Stimulated activated naive CD4-positive, alpha-beta T cell (primary cell): ENCODE data around the gene EHMT1.
"Not testable (repeated sequence)": the region's sequence is repeated elsewhere in the genome, so short reads cannot be mapped to it uniquely, and the experiment has no call there.

ENCODE experiments used
- DNase-seq, 6 experiments: peaks; one replicate each; lab custom pipeline; 2025; lab: John Stamatoyannopoulos, UW

The EHMT1 gene

GRCh38 chr9:137762414-137763061, 143.7 kb downstream of the EHMT1 start:
- DNase-seq: no peak

GRCh38 chr9:137763271-137763955, 144.6 kb downstream of the EHMT1 start:
- no peak for DNase-seq

GRCh38 chr9:137764171-137764671, 145.4 kb downstream of the EHMT1 start:
- DNase-seq: no peak

- DNase-seq: no peak
These were observed 146.2 kb downstream of the EHMT1 start for GRCh38 chr9:137764981-137765380.

GRCh38 chr9:137765536-137765935, 146.7 kb downstream of the EHMT1 start:
- DNase-seq: no peak

GRCh38 chr9:137771580-137771979, 152.8 kb downstream of the EHMT1 start:
- DNase-seq: no peak

GRCh38 chr9:137772281-137772873, 153.6 kb downstream of the EHMT1 start:
- DNase-seq: no peak

GRCh38 chr9:137774775-137775386, 156.1 kb downstream of the EHMT1 start:
- no peak for DNase-seq

- DNase-seq: no peak
These were observed 157.6 kb downstream of the EHMT1 start for GRCh38 chr9:137776306-137776995.

GRCh38 chr9:137777761-137778160, 159.0 kb downstream of the EHMT1 start:
- no peak for DNase-seq

GRCh38 chr9:137778336-137778735, 159.5 kb downstream of the EHMT1 start:
- no peak for DNase-seq

GRCh38 chr9:137778914-137779313, 160.1 kb downstream of the EHMT1 start:
- no peak for DNase-seq

- not testable (repeated sequence) for DNase-seq
These were observed 161.2 kb downstream of the EHMT1 start for GRCh38 chr9:137780031-137780430.

- no peak for DNase-seq
These were observed 163.2 kb downstream of the EHMT1 start for GRCh38 chr9:137781906-137782585.

GRCh38 chr9:137783521-137783920, 164.7 kb downstream of the EHMT1 start:
- DNase-seq: no peak

- no peak for DNase-seq
These were observed 165.2 kb downstream of the EHMT1 start for GRCh38 chr9:137784046-137784445.

GRCh38 chr9:137784641-137785513, 166.1 kb downstream of the EHMT1 start:
- no peak for DNase-seq

- DNase-seq: no peak
These were observed 166.9 kb downstream of the EHMT1 start for GRCh38 chr9:137785704-137786161.

GRCh38 chr9:137786511-137786920, 167.7 kb downstream of the EHMT1 start:
- DNase-seq: no peak

GRCh38 chr9:137787381-137787780, 168.6 kb downstream of the EHMT1 start:
- no peak for DNase-seq
